Suprapubic skin (tissue), 3 donors: ENCODE measurements around the gene POU2AF3.

Source experiments
- POLR2A ChIP-seq, 2 donors: fragments of 450-650 bp; IDR thresholded peaks; one replicate each; pipeline ENCODE4 v1.6.1; 2017; ENCODE audit warnings: antibody characterized with exemption in 2 of 2, mild to moderate bottlenecking in 2 of 2, moderate library complexity in 2 of 2
- TF ChIP-seq, protein P1 (sequence below), 2 donors: fragments of 200-600 bp in 1 of 2; fragments of 450-650 bp in 1 of 2; sonication (generic) in 1 of 2; IDR thresholded peaks; one replicate each; pipeline ENCODE4 v1.5.1; 2016 to 2019; ENCODE audit warnings: antibody characterized with exemption in 2 of 2, mild to moderate bottlenecking in 1 of 2, moderate library complexity in 1 of 2

- TF ChIP-seq, protein P1, sequence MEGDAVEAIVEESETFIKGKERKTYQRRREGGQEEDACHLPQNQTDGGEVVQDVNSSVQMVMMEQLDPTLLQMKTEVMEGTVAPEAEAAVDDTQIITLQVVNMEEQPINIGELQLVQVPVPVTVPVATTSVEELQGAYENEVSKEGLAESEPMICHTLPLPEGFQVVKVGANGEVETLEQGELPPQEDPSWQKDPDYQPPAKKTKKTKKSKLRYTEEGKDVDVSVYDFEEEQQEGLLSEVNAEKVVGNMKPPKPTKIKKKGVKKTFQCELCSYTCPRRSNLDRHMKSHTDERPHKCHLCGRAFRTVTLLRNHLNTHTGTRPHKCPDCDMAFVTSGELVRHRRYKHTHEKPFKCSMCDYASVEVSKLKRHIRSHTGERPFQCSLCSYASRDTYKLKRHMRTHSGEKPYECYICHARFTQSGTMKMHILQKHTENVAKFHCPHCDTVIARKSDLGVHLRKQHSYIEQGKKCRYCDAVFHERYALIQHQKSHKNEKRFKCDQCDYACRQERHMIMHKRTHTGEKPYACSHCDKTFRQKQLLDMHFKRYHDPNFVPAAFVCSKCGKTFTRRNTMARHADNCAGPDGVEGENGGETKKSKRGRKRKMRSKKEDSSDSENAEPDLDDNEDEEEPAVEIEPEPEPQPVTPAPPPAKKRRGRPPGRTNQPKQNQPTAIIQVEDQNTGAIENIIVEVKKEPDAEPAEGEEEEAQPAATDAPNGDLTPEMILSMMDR (IDR thresholded peaks at IDR 0.05): no peak
- TF ChIP-seq POLR2A (IDR thresholded peaks at IDR 0.05): no peak
These were observed 40.3 kb upstream of the POU2AF3 start for GRCh38 chr11:111258046-111258445.
